Measurements from ENCODE around the gene ZBTB4.
A peak's percentile ranks its signal among the peaks of the same experiment; 100 is the strongest.

Gene ZBTB4

GRCh38 chr17:7438656-7439460 lies 40.6 kb downstream of the ZBTB4 start:
- no peak for DNase-seq

GRCh38 chr17:7437950-7438614 lies 41.3 kb downstream of the ZBTB4 start:
- DNase-seq: no peak

GRCh38 chr17:7437369-7437863 lies 42.0 kb downstream of the ZBTB4 start:
- no peak for DNase-seq

- DNase-seq: peak; percentile 54
Observed at GRCh38 chr17:7436556-7437368, 42.7 kb downstream of the ZBTB4 start.

- no peak for DNase-seq
Observed at GRCh38 chr17:7435676-7436555, 43.5 kb downstream of the ZBTB4 start.

GRCh38 chr17:7432296-7432695 lies 47.1 kb downstream of the ZBTB4 start:
- no peak for DNase-seq

- no peak for DNase-seq
Observed at GRCh38 chr17:7431231-7431630, 48.2 kb downstream of the ZBTB4 start.

- DNase-seq: no peak
Observed at GRCh38 chr17:7429722-7430121, 49.7 kb downstream of the ZBTB4 start.

- no peak for DNase-seq
Observed at GRCh38 chr17:7428557-7428956, 50.9 kb downstream of the ZBTB4 start, which contains the start of gene SPEM3. Gene SPEM3 (plus strand): TSS chr17:7428857. CDS start chr17:7428903, 46 bp downstream.

- no peak for DNase-seq
Observed at GRCh38 chr17:7427549-7427948, 51.9 kb downstream of the ZBTB4 start.

GRCh38 chr17:7426896-7427489 lies 52.4 kb downstream of the ZBTB4 start:
- no peak for DNase-seq

- no peak for DNase-seq
Observed at GRCh38 chr17:7426203-7426863, 53.1 kb downstream of the ZBTB4 start.

- no peak for DNase-seq
Observed at GRCh38 chr17:7425756-7426155, 53.7 kb downstream of the ZBTB4 start.

GRCh38 chr17:7425316-7425715 lies 54.1 kb downstream of the ZBTB4 start, which contains the start of gene SPEM2:
Gene SPEM2 (plus strand): TSS chr17:7425616. CDS start chr17:7425689, 73 bp downstream.
- no peak for DNase-seq

- DNase-seq: no peak
Observed at GRCh38 chr17:7423679-7424078, 55.8 kb downstream of the ZBTB4 start.

GRCh38 chr17:7421186-7421585 lies 58.2 kb downstream of the ZBTB4 start:
- DNase-seq: no peak

GRCh38 chr17:7419819-7420610 lies 59.4 kb downstream of the ZBTB4 start, which contains the start of gene SPEM1:
Gene SPEM1 (plus strand): TSS chr17:7420324. CDS start chr17:7420385, 61 bp downstream.
- no peak for DNase-seq

GRCh38 chr17:7418472-7419152 lies 60.8 kb downstream of the ZBTB4 start:
- DNase-seq: no peak

- no peak for DNase-seq
Observed at GRCh38 chr17:7417056-7417655, 62.3 kb downstream of the ZBTB4 start.
